A673 (cell line): Measurements from ENCODE around the gene SLC25A11. TPM values are rescaled to one million over a fixed set of nuclear protein-coding genes. Genes with fewer than 3 reads are reported as not detected.

Experiments
- BruUV-seq: library from RNA; stranded (reverse); fragments of 400-500 nt; replicated peaks from 2 replicates; lab custom pipeline; 2021; lab: Mats Ljungman, UMichigan
- CTCF ChIA-PET: fragments of 300-600 bp; sonication (Branson Sonifier 250); formaldehyde crosslinking; loops from one replicate; lab custom pipeline; 2022; ENCODE audit warnings: antibody characterized with exemption; lab: Charles Lee
- POLR2A ChIA-PET: fragments of 300-600 bp; sonication (Branson Sonifier 250); formaldehyde crosslinking; loops from one replicate; lab custom pipeline; 2022; ENCODE audit warnings: antibody characterized with exemption; ENCODE audit not compliant: low non-redundant PET; lab: Charles Lee
- DNase-seq: peaks from one replicate; pipeline ENCODE4 v3.0.0-alpha.2; 2015; ENCODE audit warnings: low spot score
- H3K27ac ChIP-seq: fragments of 200-600 bp; sonication (generic); 2 replicates; pipeline ENCODE4 v1.5.1; 2016; ENCODE audit warnings: mixed run types, low read depth, mild to moderate bottlenecking, mixed read lengths, antibody characterized with exemption, low read length; ENCODE audit not compliant: poor library complexity, severe bottlenecking
- H3K27me3 ChIP-seq: fragments of 200-600 bp; sonication (generic); replicated peaks from 2 replicates; pipeline ENCODE4 v1.6.1; 2017; ENCODE audit warnings: mixed run types, low read depth, mild to moderate bottlenecking, mixed read lengths, antibody characterized with exemption, low read length; ENCODE audit not compliant: insufficient read depth, poor library complexity
- H3K36me3 ChIP-seq: fragments of 200-600 bp; sonication (generic); 2 replicates; pipeline ENCODE4 v1.6.1; 2016; ENCODE audit warnings: mixed run types, mild to moderate bottlenecking, mixed read lengths, antibody characterized with exemption, low read length; ENCODE audit not compliant: insufficient read depth, poor library complexity, severe bottlenecking
- H3K4me1 ChIP-seq: fragments of 200-600 bp; sonication (generic); 2 replicates; pipeline ENCODE4 v1.6.1; 2017; ENCODE audit warnings: mixed run types, mild to moderate bottlenecking, mixed read lengths, antibody characterized with exemption, low read length; ENCODE audit not compliant: insufficient read depth, poor library complexity, severe bottlenecking
- H3K4me3 ChIP-seq: fragments of 200-600 bp; sonication (generic); 2 replicates; pipeline ENCODE4 v1.5.1; 2016; ENCODE audit warnings: low read depth, mixed run types, mild to moderate bottlenecking, mixed read lengths, low read length; ENCODE audit not compliant: poor library complexity, severe bottlenecking
- H3K9me3 ChIP-seq: fragments of 200-600 bp; sonication (generic); 2 replicates; pipeline ENCODE4 v1.6.1; 2016; ENCODE audit warnings: mixed run types, low read depth, mild to moderate bottlenecking, mixed read lengths, antibody characterized with exemption, low read length; ENCODE audit not compliant: poor library complexity, severe bottlenecking
- CTCF ChIP-seq: fragments of 300-800, 200-600 bp; sonication (generic); conservative IDR thresholded peaks from 2 replicates; pipeline ENCODE4 v1.5.1; 2017; ENCODE audit warnings: low read depth, mild to moderate bottlenecking, antibody characterized with exemption, low read length, moderate library complexity, mixed read lengths
- EZH2 ChIP-seq: fragments of 200-600 bp; sonication (generic); IDR thresholded peaks from 2 replicates; pipeline ENCODE4 v1.6.1; 2017; ENCODE audit warnings: borderline replicate concordance, low read depth, mild to moderate bottlenecking, mixed read lengths, antibody characterized with exemption, low read length; ENCODE audit not compliant: poor library complexity, severe bottlenecking
- intact Hi-C: fragments of 100-400 bp; cut with micrococcal nuclease; formaldehyde crosslinking; loops from one replicate; pipeline ENCODE4 v1.10.0; 2022; ENCODE audit not compliant: unreplicated experiment
- total RNA-seq: library from RNA; stranded (reverse); gene quantifications from 2 replicates; pipeline ENCODE4 v1.2.3, GENCODE V29; 2021

SLC25A11 gene
- total RNA-seq, 1 experiment from 2014 or later, result 113 TPM

- intact Hi-C loops, result no loop called here
- Histone ChIP-seq H3K4me1 (peaks cover 14% of the 10 kb centered on the region), H3K9me3 (no peaks in the 10 kb centered on the region), H3K27me3 (no peaks in the 10 kb centered on the region), H3K4me3 (peak within 1 kb of the TSS; percentile 80), H3K27ac (peak within 1 kb of the TSS; percentile 73), H3K36me3 (no peaks in the 10 kb centered on the region)
- no peak for TF ChIP-seq EZH2
- TF ChIP-seq CTCF, result peak; percentile 75
- ChIA-PET CTCF (interaction anchor here (2.2 kb wide), 1 partner anchor 20 kb away, joined by 8 read pairs; the partner anchor contains the start of gene SPAG7), POLR2A (interaction anchor here (0.6 kb wide), 1 partner anchor 323 kb away, joined by 3 read pairs; no protein-coding TSS in a partner anchor)
- DNase-seq, result peak; percentile 83
- BruUV-seq, result no TSS peak
Observed at GRCh38 chr17:4986951-4987766, 47.3 kb upstream of the SLC25A11 start, which contains the start of gene CAMTA2. Gene CAMTA2 (minus strand): TSS chr17:4987675. CDS start chr17:4986222, 1,453 bp downstream.

- H3K27ac ChIP-seq, result peak overlapping the region; percentile 73
- DNase-seq, result no peak
- CTCF ChIA-PET, result interaction anchor here (0.5 to 2.2 kb wide), 2 partner anchors 19 to 50 kb away, joined by 8 read pairs; partner anchors contain the start of gene SPAG7
- H3K36me3 ChIP-seq, result no peaks in the 10 kb centered on the region
- intact Hi-C loops, result no loop called here
- H3K27me3 ChIP-seq, result no peaks in the 10 kb centered on the region
- no peaks in the 10 kb centered on the region for H3K9me3 ChIP-seq
- peaks cover 14% of the 10 kb centered on the region for H3K4me1 ChIP-seq
- TF ChIP-seq CTCF (no peak), EZH2 (no peak)
- POLR2A ChIA-PET, result interaction anchor here (0.6 kb wide), 1 partner anchor 324 kb away, joined by 3 read pairs; no protein-coding TSS in a partner anchor
- no TSS peak for BruUV-seq
- peak overlapping the region; percentile 80 for H3K4me3 ChIP-seq
Observed at GRCh38 chr17:4986403-4986802, 46.6 kb upstream of the SLC25A11 start.

GRCh38 chr17:4982305-4982704, 42.5 kb upstream of the SLC25A11 start:
- Histone ChIP-seq H3K27ac (no peak overlapping the region), H3K36me3 (peaks cover 7% of the 10 kb centered on the region), H3K4me1 (peaks cover 9% of the 10 kb centered on the region), H3K27me3 (no peaks in the 10 kb centered on the region), H3K4me3 (no peak overlapping the region), H3K9me3 (no peaks in the 10 kb centered on the region)
- no peak for DNase-seq
- ChIA-PET POLR2A (no interaction called here), CTCF (no interaction called here)
- intact Hi-C loops, result no loop called here
- TF ChIP-seq CTCF, result no peak
- no peak for TF ChIP-seq EZH2
- no TSS peak for BruUV-seq
